Measurements from ENCODE around the gene MIF.
"Not testable (repeated sequence)": the region's sequence is repeated elsewhere in the genome, so short reads cannot be mapped to it uniquely, and the experiment has no call there.

Gene MIF

GRCh38 chr22:23896166-23896522, 2.0 kb downstream of the MIF start:
- H3K4me1 ChIP-seq, result peaks cover 0 to 29% (median 18%) of the 10 kb centered on the region in 4 donors
- H3K9me3 ChIP-seq, result no peaks in the 10 kb centered on the region
- no peak overlapping the region for H3K4me3 ChIP-seq
- TF ChIP-seq CTCF (IDR thresholded peaks at IDR 0.05), result no peak
- no peak for DNase-seq
- intact Hi-C loops (cut with DNase I; ENCODE audit: low total_unique reads), result no loop called here
- no peaks in the 10 kb centered on the region for H3K27me3 ChIP-seq
- H3K27ac ChIP-seq, result peak overlapping the region; percentile 92 to 93
- H3K36me3 ChIP-seq, result peaks cover 0 to 21% (median 16%) of the 10 kb centered on the region in 3 donors

- no peak for TF ChIP-seq CTCF (IDR thresholded peaks at IDR 0.05)
- intact Hi-C loops (cut with DNase I; ENCODE audit: low total_unique reads), result no loop called here
- Histone ChIP-seq H3K36me3 (peaks cover 0 to 21% (median 16%) of the 10 kb centered on the region in 3 donors), H3K4me3 (no peak overlapping the region), H3K27ac (peak overlapping the region in 1 of 2 donors; percentile 92), H3K27me3 (no peaks in the 10 kb centered on the region), H3K9me3 (no peaks in the 10 kb centered on the region), H3K4me1 (peaks cover 0 to 29% (median 18%) of the 10 kb centered on the region in 4 donors)
- no peak for DNase-seq
Measured at GRCh38 chr22:23896523-23897186, 2.5 kb downstream of the MIF start.

GRCh38 chr22:23897320-23897719, 3.1 kb downstream of the MIF start:
- DNase-seq, result no peak
- Histone ChIP-seq H3K27me3 (no peaks in the 10 kb centered on the region), H3K27ac (no peak overlapping the region), H3K9me3 (no peaks in the 10 kb centered on the region), H3K4me1 (peaks cover 0 to 29% (median 18%) of the 10 kb centered on the region in 4 donors), H3K4me3 (no peak overlapping the region), H3K36me3 (peaks cover 0 to 21% (median 16%) of the 10 kb centered on the region in 3 donors)
- intact Hi-C loops (cut with DNase I; ENCODE audit: low total_unique reads), result no loop called here
- TF ChIP-seq CTCF (IDR thresholded peaks at IDR 0.05), result no peak

GRCh38 chr22:23898006-23898974, 4.1 kb downstream of the MIF start:
- H3K27ac ChIP-seq, result no peak overlapping the region
- no peaks in the 10 kb centered on the region for H3K27me3 ChIP-seq
- H3K4me3 ChIP-seq, result no peak overlapping the region
- no peak for TF ChIP-seq CTCF (IDR thresholded peaks at IDR 0.05)
- H3K9me3 ChIP-seq, result no peaks in the 10 kb centered on the region
- no peak for DNase-seq
- peaks cover 0 to 21% (median 16%) of the 10 kb centered on the region in 3 donors for H3K36me3 ChIP-seq
- intact Hi-C loops (cut with DNase I; ENCODE audit: low total_unique reads), result no loop called here
- peaks cover 0 to 29% (median 18%) of the 10 kb centered on the region in 4 donors for H3K4me1 ChIP-seq

GRCh38 chr22:23899042-23899745, 5.0 kb downstream of the MIF start:
- Histone ChIP-seq H3K4me1 (peaks cover 0 to 23% (median 13%) of the 10 kb centered on the region in 4 donors), H3K27me3 (no peaks in the 10 kb centered on the region), H3K36me3 (peaks cover 0 to 21% (median 16%) of the 10 kb centered on the region in 3 donors), H3K9me3 (no peaks in the 10 kb centered on the region), H3K4me3 (no peak overlapping the region), H3K27ac (no peak overlapping the region)
- no peak for TF ChIP-seq CTCF (IDR thresholded peaks at IDR 0.05)
- DNase-seq, result no peak
- intact Hi-C loops (cut with DNase I; ENCODE audit: low total_unique reads), result no loop called here

GRCh38 chr22:23900227-23900626, 6.0 kb downstream of the MIF start:
- H3K4me3 ChIP-seq; intact Hi-C loops (cut with DNase I; ENCODE audit: low total_unique reads); H3K27ac ChIP-seq; H3K9me3 ChIP-seq; H3K27me3 ChIP-seq: not testable (repeated sequence)
- peak in 1 of 2 donors; percentile 23 for DNase-seq
- Histone ChIP-seq H3K4me1 (peaks cover 0 to 18% (median 9%) of the 10 kb centered on the region in 4 donors), H3K36me3 (peaks cover 0 to 21% (median 16%) of the 10 kb centered on the region in 3 donors)
